OCI-LY3 (cell line): Measurements from ENCODE around the gene MYO1E.

Experiments used
- CTCF ChIP-seq: fragments of 200-600, 300-600 bp; sonication (generic); IDR thresholded peaks from 2 replicates; pipeline ENCODE4 v1.5.1; 2014; ENCODE audit warnings: antibody characterized with exemption, low read length, low read depth
- EZH2phosphoT487 ChIP-seq: fragments of 200-600 bp; shearing (Covaris generic); IDR thresholded peaks from 2 replicates; pipeline ENCODE4 v1.6.1; 2018; ENCODE audit warnings: antibody characterized with exemption, mixed run types, low read depth

- TF ChIP-seq CTCF (no peak), EZH2phosphoT487 (no peak)
Observed at GRCh38 chr15:59154243-59154642, 218.4 kb downstream of the MYO1E start.
